Stimulated activated CD4-positive, alpha-beta T cell treated with anti-CD3 and anti-CD28 coated beads, Interleukin-15, amount 100 ng/mL, for 48 hours (primary cell): ENCODE measurements around the gene SLC29A1.

Experiments
- DNase-seq, 2 donors: peaks; one replicate each; pipeline ENCODE4 v3.0.0-alpha.2; 2020; ENCODE audit warnings: low read depth in 2 of 2

Gene SLC29A1

DNA sequence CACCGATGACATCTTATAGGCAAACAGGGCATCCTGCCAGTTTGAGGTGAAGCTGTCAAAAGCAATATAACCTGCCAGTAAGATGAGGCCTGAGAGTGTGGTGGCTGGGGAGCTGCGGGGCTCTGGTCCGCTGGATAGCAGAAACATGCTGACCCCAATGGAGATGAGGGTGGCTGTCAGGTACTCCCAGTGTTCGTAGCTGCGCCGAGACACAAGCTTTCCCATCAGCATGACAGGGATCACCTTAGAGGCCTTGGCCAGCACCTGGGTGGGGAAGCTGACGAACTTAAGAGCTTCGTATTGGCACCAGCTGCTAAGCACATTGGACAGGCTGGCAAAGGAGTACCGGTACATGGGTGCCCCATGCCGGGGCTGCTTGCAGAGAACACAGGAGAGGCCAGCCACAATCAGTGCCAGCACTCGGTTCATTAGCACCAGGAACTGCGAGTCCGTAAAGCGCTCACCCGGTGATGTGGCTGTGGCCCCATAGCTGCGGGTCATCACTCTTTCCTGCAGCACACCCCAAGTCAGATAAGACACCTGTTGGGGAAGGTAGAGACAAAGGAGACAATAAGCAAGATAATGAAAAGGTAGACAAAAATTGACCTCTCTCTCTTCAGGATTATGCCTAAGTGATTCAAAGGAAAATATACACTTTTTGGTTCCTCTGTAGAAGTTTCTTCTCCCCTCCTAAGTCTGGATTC lies 31.9 kb downstream of the SLC29A1 start:
- no peak for DNase-seq

DNA sequence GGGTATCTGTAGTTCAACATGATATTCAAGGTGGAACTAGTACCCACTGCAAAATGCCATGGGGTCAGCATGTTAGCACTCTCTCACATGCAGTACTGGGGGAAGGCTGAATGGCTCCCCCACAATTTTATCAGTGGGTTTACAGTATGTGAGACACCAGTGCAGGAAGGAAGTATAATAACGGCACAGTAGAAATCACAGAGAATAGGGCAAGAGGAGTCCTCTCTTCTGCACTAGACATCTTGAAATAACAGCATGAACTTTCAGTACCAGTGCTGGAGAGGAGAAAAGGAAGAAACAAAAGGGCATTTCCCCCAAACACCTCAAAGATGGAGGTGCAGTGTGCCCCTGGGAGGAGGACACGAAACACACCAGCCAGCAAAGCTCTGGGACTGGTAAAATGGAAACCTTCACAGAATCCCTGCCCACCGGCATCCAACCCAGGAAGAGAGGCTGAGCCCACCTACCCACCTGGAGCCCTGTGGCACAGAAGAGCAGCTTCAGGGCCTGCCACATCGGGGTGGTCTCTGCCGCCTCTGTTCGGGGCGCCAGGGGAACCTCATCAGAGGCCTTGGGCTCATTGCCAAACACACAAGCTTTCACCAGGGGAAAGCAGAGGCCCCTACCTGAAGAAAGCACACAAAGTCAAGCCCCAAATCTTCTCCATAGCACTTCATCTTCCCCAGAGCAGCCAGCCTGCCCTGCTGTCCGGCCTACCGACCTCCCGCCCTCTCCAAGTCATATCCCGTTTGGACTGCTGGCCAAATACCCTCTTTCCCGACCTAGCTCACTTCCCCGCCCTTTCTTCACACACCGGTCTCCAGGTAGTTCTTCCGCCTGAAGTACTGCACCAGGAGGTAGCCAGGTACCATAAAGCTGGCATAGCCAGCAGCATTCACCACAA lies 32.7 kb downstream of the SLC29A1 start:
- DNase-seq, result no peak

DNA sequence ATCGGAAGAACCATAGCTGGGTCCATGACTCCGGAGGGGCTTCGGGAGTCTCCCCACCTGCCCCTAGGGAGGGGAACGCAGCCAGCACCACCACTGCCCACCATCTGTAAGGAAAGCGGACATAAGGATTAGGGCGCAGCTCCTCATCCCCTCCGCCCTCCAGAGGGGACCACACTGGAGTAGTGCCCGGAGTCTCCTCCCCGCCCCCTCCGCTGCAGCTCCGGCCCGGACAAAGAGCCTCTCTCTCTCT lies 33.3 kb downstream of the SLC29A1 start:
- no peak for DNase-seq

DNA sequence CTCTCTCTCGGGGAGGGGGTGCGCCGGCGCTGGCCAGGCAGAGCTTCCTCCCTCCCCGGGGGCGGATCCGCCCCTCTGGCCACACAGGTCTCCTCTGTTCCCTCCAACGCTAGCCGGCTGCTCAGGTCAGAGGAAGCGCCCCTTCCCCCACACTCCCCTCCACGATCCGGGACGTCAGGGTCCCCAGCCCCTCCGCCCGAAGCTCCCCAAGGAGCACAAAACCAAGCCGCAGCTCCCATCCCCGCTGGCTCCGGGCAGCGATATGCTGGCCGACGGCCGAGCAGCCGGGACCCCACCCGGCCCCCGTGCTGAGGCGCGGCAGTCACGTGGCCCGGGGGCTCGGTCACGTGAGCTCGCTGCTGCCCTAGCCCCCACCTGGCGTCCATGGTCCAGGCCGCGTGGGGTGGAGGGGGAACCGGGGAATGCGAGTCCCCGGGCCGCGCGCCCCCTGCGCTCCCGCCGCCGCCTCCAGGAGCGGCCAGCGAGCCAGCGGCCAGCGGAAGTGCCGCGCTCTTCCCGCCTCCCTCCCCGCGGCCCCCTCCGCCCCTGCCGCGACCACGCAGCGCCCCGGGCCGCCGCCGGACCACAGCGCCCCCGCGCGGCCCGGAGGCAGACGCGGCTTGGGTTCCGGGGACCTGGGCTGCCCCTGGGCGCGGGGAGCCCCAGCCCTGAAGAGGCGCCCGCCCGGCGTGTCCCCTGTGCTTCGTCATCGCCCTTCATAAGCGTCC lies 33.8 kb downstream of the SLC29A1 start, which contains the start of gene SLC35B2:
TSS of gene SLC35B2 (minus strand) at position 504 of the 728 bp plus-strand sequence. CDS start at position 386, 118 bp downstream.
- no peak for DNase-seq

- DNase-seq, result no peak
Measured at GRCh38 chr6:44257753-44258324, 34.4 kb downstream of the SLC29A1 start.

GRCh38 chr6:44258325-44258863 lies 35.0 kb downstream of the SLC29A1 start:
- DNase-seq, result no peak

GRCh38 chr6:44258921-44259320 lies 35.5 kb downstream of the SLC29A1 start:
- DNase-seq, result no peak

- DNase-seq, result no peak
Measured at GRCh38 chr6:44260011-44260410, 36.6 kb downstream of the SLC29A1 start.

- no peak for DNase-seq
Measured at GRCh38 chr6:44260451-44261297, 37.3 kb downstream of the SLC29A1 start.

DNA sequence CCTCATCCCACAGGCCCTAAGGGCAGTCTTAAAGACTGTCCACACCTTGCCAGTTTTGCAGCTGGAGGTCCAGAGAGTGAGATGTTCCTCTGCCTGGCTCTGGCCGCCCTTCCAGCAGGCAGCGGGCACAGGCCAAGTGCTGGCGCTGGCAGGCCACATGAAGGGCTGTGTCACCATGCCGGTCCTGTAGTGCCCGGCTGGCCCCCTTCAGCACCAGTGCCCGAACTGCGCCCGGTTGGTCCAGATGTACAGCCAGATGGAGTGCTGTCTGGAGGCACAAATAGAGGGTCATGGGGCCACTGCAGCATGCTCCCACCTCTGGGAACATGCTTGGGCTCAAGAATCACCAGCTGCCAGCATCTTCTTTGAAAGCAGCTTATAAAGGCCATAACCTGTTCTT lies 38.2 kb downstream of the SLC29A1 start:
- DNase-seq, result no peak

GRCh38 chr6:44262467-44263353 lies 39.3 kb downstream of the SLC29A1 start:
- DNase-seq, result no peak

GRCh38 chr6:44263354-44264100 lies 40.1 kb downstream of the SLC29A1 start:
- no peak for DNase-seq

DNA sequence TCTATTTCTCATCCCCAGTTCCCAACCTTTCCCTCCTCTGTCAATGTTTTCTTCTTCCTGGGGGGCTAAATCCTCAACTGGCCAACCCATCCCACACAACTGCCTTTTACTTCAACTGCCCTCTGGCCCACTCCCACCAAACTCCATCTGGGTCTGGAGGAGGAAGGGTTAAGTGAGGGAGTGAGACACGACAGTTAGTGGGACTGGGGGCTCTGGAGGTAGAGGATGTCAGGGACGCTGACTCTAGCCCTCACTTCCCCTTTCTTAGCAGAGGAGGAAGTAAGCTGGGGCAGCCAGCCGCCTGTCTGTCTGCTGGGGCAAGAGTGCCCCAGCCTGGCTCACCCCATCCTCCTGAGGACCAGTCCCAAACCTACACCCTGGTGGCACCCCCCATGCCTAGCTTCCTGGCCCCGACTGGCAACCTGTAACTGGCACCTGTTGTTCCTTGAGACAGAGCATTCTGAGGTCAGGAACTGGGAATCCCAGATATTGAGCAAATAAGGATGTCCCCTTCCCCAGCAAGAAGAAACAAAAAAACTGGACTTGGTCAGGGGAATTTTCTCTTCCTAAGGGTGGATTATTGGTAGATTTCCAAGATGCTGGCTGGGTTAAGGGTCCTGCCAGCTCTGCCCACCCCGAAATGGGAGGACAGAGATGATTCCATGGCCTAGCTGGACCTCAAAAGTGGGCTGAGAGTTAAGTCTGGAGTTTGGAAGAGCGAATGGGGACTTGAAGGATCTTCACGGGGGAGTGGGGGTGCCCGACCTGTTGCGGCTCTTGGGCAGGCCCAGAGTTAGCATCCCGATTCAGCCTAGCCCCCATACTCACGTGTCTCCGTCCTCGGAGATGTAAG lies 41.0 kb downstream of the SLC29A1 start:
- DNase-seq, result no peak

DNA sequence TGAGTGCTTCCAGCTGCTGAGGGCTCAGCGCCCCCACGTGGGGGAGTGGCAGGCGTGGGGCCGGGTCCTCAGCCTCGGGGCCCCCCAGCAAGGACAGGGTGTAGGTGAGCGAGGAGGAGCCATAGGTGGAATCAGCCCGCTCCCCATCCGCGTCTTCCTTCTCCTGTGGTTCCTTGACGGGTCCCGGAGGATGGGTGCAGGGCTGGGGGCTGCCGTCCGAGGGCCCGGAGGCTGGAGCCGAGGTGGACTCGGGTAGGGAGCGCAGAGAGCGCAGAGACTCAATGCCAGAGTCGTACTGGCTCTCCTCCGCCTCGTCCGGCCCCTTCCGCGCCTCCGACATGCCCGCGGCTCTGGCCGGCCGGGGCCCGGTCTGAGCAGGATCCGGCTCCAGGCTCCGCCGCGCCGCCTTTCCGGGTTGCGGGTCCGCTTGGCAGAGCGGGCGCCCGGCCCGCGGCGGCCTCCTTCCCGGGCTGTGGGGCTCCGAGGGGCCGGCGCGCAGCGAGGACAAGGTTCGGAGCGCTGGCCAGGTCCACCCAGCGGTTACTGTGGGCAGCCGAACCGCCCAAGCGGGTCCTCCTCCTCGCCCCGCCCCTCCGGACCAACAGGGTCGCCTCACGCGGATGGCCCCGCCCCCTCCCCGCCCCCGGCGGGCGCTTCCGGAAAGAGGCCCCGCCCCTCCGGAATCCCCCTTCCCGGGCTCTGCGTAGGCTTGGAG lies 41.8 kb downstream of the SLC29A1 start, which contains the start of gene NFKBIE:
TSS of gene NFKBIE (minus strand) at position 545 of the 715 bp plus-strand sequence. CDS start at position 340, 205 bp downstream.
- peak; percentile 88 to 94 for DNase-seq

DNA sequence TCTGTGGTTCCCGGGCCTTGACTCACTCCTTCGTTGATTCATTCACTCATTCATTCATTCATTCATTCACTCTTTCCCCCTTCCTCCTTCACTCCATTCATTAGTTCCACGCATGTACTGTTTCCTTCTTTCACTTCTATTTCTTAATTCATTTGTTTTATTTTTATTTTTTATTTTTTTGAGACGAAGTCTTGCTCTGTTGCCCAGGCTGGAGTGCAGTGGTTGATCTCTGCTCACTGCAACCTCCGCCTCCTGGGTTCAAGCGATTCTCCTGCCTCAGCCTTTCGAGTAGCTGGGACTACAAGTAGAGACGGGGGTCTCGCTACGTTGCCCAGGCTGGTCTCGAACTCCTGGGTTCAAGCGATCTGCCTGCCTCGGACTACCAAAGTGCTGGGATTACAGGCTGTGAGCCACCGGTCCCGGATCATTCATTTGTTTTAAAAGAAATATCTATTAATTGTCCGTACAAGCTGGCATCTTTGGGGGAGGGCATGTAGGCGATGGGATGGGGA lies 42.4 kb downstream of the SLC29A1 start:
- no peak for DNase-seq

- no peak for DNase-seq
Measured at GRCh38 chr6:44266347-44266746, 43.0 kb downstream of the SLC29A1 start.

GRCh38 chr6:44267252-44267651 lies 43.9 kb downstream of the SLC29A1 start:
- DNase-seq, result no peak
